Panc1 (cell line): ENCODE results near the gene ADAMTS4. TPM values are rescaled to one million over a fixed set of nuclear protein-coding genes. Genes with fewer than 3 reads are reported as not detected.

Source experiments
- ATAC-seq: fragments of 200-7000 bp; cut with Tn5 transposase; 2 replicates; pipeline ENCODE4 v1.9.1; 2020; ENCODE audit warnings: mild to moderate bottlenecking, moderate library complexity
- BruUV-seq: library from RNA; stranded (reverse); fragments of 400-500 nt; replicated peaks from 2 replicates; lab custom pipeline; 2021; lab: Mats Ljungman, UMichigan
- CTCF ChIA-PET: fragments of 300-600 bp; sonication (Branson Sonifier 250); formaldehyde crosslinking; loops from one replicate; lab custom pipeline; 2022; ENCODE audit warnings: antibody characterized with exemption; lab: Charles Lee
- POLR2A ChIA-PET: fragments of 300-600 bp; sonication (Branson Sonifier 250); formaldehyde crosslinking; loops from one replicate; lab custom pipeline; 2022; ENCODE audit warnings: antibody characterized with exemption; lab: Charles Lee
- DNase-seq: peaks from one replicate; pipeline ENCODE4 v3.0.0-alpha.2; 2010; ENCODE audit warnings: low read depth, low spot score
- H3K27ac ChIP-seq: 2 replicates; pipeline ENCODE4 v1.5.1; 2011; ENCODE audit warnings: mild to moderate bottlenecking, low read length, inconsistent platforms
- H3K27me3 ChIP-seq: fragments of 200-500 bp; sonication (Bioruptor generic); 2 replicates; pipeline ENCODE4 v1.6.0; 2014; ENCODE audit warnings: low read length, inconsistent platforms; ENCODE audit not compliant: control insufficient read depth, insufficient read depth
- H3K36me3 ChIP-seq: fragments of 200-500 bp; sonication (Bioruptor generic); 2 replicates; pipeline ENCODE4 v1.5.1; 2014; ENCODE audit warnings: inconsistent platforms, mild to moderate bottlenecking, low read length, moderate library complexity; ENCODE audit not compliant: control insufficient read depth, insufficient read depth
- H3K4me1 ChIP-seq: 2 replicates; pipeline ENCODE4 v1.5.1; 2011; ENCODE audit warnings: inconsistent platforms, mild to moderate bottlenecking, low read length, moderate library complexity; ENCODE audit not compliant: control insufficient read depth, insufficient read depth
- H3K4me3 ChIP-seq, 2 experiments: 2 replicates each; pipeline ENCODE4 v1.5.1; 2011 to 2012; ENCODE audit warnings: low read depth in 2 of 2, low read length in 2 of 2, mild to moderate bottlenecking in 2 of 2, inconsistent platforms in 1 of 2, moderate library complexity in 1 of 2
- H3K9me3 ChIP-seq: fragments of 200-500 bp; sonication (Bioruptor generic); 2 replicates; pipeline ENCODE4 v1.5.1; 2014; ENCODE audit warnings: low read depth, mild to moderate bottlenecking, inconsistent platforms, low read length, moderate library complexity; ENCODE audit not compliant: control insufficient read depth, insufficient read depth
- POLR2AphosphoS5 ChIP-seq: IDR thresholded peaks from 2 replicates; pipeline ENCODE4 v1.6.1; 2012; ENCODE audit warnings: mild to moderate bottlenecking, low read depth, low read length, moderate library complexity
- SIN3A ChIP-seq: IDR thresholded peaks from 2 replicates; pipeline ENCODE4 v1.6.1; 2012; ENCODE audit warnings: low read depth, mild to moderate bottlenecking, low read length, moderate library complexity, borderline replicate concordance; ENCODE audit not compliant: insufficient read depth
- TCF7L2 ChIP-seq: IDR thresholded peaks from 2 replicates; pipeline ENCODE4 v1.6.1; 2011; ENCODE audit warnings: mild to moderate bottlenecking, low read depth, low read length, inconsistent platforms
- in situ Hi-C: cut with HindIII; loops from 2 replicates; pipeline ENCODE4 v1.10.0; 2016; ENCODE audit warnings: low sequenced_read_pairs, low pct_unique_long_range_greater_than_20kb
- intact Hi-C: fragments of 100-400 bp; cut with micrococcal nuclease; formaldehyde crosslinking; loops from one replicate; pipeline ENCODE4 v1.10.0; 2022; ENCODE audit not compliant: unreplicated experiment
- total RNA-seq: library from RNA; stranded (reverse); gene quantifications from one replicate; pipeline ENCODE4 v1.2.1, GENCODE V29; 2021; ENCODE audit not compliant: unreplicated experiment
- TF ChIP-seq, protein P1 (sequence below), 2 experiments: IDR thresholded peaks; 2 replicates each; pipeline ENCODE4 v1.6.1; 2011 to 2012; ENCODE audit warnings: low read depth in 2 of 2, control low read depth in 1 of 2, low read length in 1 of 2, mild to moderate bottlenecking in 1 of 2, moderate library complexity in 1 of 2; ENCODE audit not compliant: insufficient read depth in 1 of 2
- TF ChIP-seq, protein P2 (sequence below): fragments of 450-650 bp; IDR thresholded peaks from 2 replicates; pipeline ENCODE4 v1.5.1; 2017; ENCODE audit warnings: mild to moderate bottlenecking

ADAMTS4 gene
- total RNA-seq, 1 experiment from 2014 or later: 0.26 TPM

DNA sequence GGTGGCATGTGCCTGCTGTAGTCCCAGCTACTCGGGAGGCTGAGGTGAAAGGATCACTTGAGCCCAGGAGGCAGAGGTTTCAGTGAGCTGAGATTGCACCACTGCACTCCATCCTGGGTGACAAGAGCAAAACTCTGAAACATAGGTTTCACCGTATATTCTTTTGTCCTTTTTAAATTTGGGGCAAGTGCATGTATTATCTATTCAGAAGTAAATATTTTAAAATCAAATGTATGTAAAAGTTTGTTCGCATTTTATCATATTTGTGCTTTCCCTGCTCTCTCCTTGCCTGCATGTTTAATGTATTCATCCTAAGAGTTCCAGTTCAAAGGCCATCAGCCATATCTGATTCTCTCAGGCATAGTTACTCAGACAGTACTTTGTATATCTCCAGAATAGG, 53.0 kb downstream of the ADAMTS4 start:
- POLR2A ChIA-PET: interaction anchor here (0.6 kb wide), 1 partner anchor 188 kb away, joined by 11 read pairs; no protein-coding TSS in a partner anchor
- Histone ChIP-seq H3K9me3 (no peaks in the 10 kb centered on the region), H3K27me3 (no peaks in the 10 kb centered on the region), H3K4me1 (no peaks in the 10 kb centered on the region), H3K27ac (no peak overlapping the region), H3K4me3 (no peak overlapping the region), H3K36me3 (no peaks in the 10 kb centered on the region)
- intact Hi-C loops: no loop called here
- in situ Hi-C loops: no loop called here
- BruUV-seq: no TSS peak
- TF ChIP-seq, protein P1, sequence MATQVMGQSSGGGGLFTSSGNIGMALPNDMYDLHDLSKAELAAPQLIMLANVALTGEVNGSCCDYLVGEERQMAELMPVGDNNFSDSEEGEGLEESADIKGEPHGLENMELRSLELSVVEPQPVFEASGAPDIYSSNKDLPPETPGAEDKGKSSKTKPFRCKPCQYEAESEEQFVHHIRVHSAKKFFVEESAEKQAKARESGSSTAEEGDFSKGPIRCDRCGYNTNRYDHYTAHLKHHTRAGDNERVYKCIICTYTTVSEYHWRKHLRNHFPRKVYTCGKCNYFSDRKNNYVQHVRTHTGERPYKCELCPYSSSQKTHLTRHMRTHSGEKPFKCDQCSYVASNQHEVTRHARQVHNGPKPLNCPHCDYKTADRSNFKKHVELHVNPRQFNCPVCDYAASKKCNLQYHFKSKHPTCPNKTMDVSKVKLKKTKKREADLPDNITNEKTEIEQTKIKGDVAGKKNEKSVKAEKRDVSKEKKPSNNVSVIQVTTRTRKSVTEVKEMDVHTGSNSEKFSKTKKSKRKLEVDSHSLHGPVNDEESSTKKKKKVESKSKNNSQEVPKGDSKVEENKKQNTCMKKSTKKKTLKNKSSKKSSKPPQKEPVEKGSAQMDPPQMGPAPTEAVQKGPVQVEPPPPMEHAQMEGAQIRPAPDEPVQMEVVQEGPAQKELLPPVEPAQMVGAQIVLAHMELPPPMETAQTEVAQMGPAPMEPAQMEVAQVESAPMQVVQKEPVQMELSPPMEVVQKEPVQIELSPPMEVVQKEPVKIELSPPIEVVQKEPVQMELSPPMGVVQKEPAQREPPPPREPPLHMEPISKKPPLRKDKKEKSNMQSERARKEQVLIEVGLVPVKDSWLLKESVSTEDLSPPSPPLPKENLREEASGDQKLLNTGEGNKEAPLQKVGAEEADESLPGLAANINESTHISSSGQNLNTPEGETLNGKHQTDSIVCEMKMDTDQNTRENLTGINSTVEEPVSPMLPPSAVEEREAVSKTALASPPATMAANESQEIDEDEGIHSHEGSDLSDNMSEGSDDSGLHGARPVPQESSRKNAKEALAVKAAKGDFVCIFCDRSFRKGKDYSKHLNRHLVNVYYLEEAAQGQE (IDR thresholded peaks at IDR 0.05; ENCODE audit: insufficient read depth in 1 of 2, low read depth in 2 of 2, low read length in 1 of 2): no peak
- no peak for TF ChIP-seq SIN3A
- TF ChIP-seq TCF7L2: no peak
- TF ChIP-seq POLR2AphosphoS5: no peak
- TF ChIP-seq, protein P2, sequence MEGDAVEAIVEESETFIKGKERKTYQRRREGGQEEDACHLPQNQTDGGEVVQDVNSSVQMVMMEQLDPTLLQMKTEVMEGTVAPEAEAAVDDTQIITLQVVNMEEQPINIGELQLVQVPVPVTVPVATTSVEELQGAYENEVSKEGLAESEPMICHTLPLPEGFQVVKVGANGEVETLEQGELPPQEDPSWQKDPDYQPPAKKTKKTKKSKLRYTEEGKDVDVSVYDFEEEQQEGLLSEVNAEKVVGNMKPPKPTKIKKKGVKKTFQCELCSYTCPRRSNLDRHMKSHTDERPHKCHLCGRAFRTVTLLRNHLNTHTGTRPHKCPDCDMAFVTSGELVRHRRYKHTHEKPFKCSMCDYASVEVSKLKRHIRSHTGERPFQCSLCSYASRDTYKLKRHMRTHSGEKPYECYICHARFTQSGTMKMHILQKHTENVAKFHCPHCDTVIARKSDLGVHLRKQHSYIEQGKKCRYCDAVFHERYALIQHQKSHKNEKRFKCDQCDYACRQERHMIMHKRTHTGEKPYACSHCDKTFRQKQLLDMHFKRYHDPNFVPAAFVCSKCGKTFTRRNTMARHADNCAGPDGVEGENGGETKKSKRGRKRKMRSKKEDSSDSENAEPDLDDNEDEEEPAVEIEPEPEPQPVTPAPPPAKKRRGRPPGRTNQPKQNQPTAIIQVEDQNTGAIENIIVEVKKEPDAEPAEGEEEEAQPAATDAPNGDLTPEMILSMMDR: no peak
- no peak; the same call in 1 of the 2 replicates for ATAC-seq
- CTCF ChIA-PET: no interaction called here
- DNase-seq: no peak

DNA sequence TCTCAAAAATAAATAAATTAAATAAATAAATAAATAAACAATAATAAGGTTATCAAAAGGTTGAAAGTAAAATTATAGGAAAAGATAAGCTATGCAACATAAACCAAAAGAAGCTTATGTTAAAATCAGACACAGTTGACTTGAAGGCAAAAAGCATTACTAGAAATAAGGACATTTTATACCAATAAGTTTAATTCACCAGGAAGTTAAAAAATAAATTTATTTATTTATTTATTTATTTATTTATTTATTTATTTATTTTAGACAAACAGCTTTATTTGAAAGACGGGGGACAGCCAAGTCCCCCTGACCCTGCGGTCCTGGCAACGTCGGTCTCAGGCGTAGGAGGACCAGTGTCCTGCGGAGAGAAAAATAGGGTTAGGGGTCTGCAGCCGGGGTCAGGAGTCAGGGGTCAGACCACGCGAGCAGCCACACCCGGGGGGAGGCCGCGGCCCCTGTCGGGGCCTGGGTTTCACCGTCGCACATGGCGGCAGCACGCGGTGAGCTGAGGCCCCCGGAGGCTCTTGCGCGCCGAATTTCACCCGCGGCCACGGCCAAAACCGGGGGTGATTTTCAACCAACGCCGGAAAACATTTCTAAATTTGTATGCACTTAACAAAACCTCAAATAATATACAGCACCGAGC, 58.0 kb downstream of the ADAMTS4 start:
- TF ChIP-seq SIN3A (no peak), POLR2AphosphoS5 (no peak), TCF7L2 (no peak)
- TF ChIP-seq, protein P2: no peak
- TF ChIP-seq, protein P1 (IDR thresholded peaks at IDR 0.05; ENCODE audit: insufficient read depth in 1 of 2, low read depth in 2 of 2, low read length in 1 of 2): no peak
- POLR2A ChIA-PET: interaction anchor here (0.6 kb wide), 1 partner anchor 11 kb away, joined by 9 read pairs; no protein-coding TSS in a partner anchor
- in situ Hi-C loops: no loop called here
- intact Hi-C loops: no loop called here
- BruUV-seq: no TSS peak
- Histone ChIP-seq H3K27ac (no peak overlapping the region), H3K4me3 (no peak overlapping the region), H3K27me3 (no peaks in the 10 kb centered on the region), H3K36me3 (no peaks in the 10 kb centered on the region), H3K4me1 (no peaks in the 10 kb centered on the region), H3K9me3 (no peaks in the 10 kb centered on the region)
- CTCF ChIA-PET: interaction anchor here (0.6 to 1.1 kb wide), 3 partner anchors 43 to 152 kb away, joined by 4 to 12 read pairs (median 5); no protein-coding TSS in a partner anchor
- ATAC-seq (no peak), DNase-seq (no peak)
